ENCODE data around the gene MARCO. TPM values are rescaled to one million over a fixed set of nuclear protein-coding genes. Genes with fewer than 3 reads are reported as not detected.
"Not testable (repeated sequence)": the region's sequence is repeated elsewhere in the genome, so short reads cannot be mapped to it uniquely, and the experiment has no call there.

MARCO gene
- total and polyA plus RNA-seq, 3 donors from 2014 or later, result 0.55 to 16.0 (median 0.74) TPM

DNA sequence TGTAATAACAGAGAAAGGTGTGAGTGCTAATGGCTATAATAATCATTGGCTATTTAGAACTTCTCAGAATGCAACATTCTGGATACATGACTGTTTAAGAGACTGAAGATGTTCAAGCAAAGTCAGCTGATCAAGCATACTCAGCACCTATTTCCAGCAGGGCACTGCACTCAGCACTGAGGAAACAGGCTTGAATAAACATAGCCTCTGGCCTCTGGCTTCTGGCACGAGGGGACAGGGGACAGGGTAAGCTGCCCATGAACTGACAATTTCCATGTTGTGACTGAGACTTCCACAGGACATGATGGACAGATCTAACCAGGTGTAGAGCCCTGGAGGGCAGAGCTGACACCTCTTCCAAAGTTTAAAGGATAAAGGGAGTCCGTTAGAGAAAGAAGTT lies 1.3 kb downstream of the MARCO start:
- intact Hi-C loops (cut with DNase I; ENCODE audit: low total_unique reads), result no loop called here
- no peaks in the 10 kb centered on the region for H3K9me3 ChIP-seq
- no peak for DNase-seq
- H3K27me3 ChIP-seq, result no peaks in the 10 kb centered on the region
- no peak overlapping the region for H3K27ac ChIP-seq
- TF ChIP-seq, protein P1, sequence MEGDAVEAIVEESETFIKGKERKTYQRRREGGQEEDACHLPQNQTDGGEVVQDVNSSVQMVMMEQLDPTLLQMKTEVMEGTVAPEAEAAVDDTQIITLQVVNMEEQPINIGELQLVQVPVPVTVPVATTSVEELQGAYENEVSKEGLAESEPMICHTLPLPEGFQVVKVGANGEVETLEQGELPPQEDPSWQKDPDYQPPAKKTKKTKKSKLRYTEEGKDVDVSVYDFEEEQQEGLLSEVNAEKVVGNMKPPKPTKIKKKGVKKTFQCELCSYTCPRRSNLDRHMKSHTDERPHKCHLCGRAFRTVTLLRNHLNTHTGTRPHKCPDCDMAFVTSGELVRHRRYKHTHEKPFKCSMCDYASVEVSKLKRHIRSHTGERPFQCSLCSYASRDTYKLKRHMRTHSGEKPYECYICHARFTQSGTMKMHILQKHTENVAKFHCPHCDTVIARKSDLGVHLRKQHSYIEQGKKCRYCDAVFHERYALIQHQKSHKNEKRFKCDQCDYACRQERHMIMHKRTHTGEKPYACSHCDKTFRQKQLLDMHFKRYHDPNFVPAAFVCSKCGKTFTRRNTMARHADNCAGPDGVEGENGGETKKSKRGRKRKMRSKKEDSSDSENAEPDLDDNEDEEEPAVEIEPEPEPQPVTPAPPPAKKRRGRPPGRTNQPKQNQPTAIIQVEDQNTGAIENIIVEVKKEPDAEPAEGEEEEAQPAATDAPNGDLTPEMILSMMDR (IDR thresholded peaks at IDR 0.05), result no peak
- TF ChIP-seq POLR2A (IDR thresholded peaks at IDR 0.05), result no peak
- H3K4me3 ChIP-seq, result no peak overlapping the region
- H3K4me1 ChIP-seq, result no peaks in the 10 kb centered on the region
- 69 to 75% methylated on average over 1 to 2 of the region's 2 CpGs for WGBS, 2 donors
- no peaks in the 10 kb centered on the region for H3K36me3 ChIP-seq (ENCODE audit: low read depth, missing control alignments)

DNA sequence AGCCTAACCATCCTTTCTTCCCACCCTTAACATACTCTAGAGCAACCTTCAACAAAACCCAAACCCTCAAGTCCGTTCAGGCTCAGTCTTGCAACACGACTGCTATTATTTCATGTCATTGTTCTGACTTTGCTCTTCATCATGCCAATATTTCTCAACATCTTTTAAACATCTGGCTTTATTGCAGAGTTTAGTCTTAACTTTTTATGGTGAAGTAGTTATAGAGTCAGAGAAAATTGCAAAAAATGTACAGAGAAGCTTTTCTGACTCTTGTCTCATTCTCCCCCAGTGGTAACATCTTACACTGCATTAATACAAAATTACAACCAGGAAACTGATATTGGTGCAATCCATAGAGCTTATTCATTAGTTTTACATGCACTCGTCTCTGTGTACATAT lies 3.9 kb downstream of the MARCO start:
- DNase-seq, result no peak
- H3K27me3 ChIP-seq, result no peaks in the 10 kb centered on the region
- WGBS, 2 donors, result 77 to 80% methylated on average over 3 of the region's 3 CpGs
- H3K36me3 ChIP-seq (ENCODE audit: low read depth, missing control alignments), result no peaks in the 10 kb centered on the region
- intact Hi-C loops (cut with DNase I; ENCODE audit: low total_unique reads), result no loop called here
- no peak overlapping the region for H3K27ac ChIP-seq
- TF ChIP-seq, protein P1 (IDR thresholded peaks at IDR 0.05), result no peak
- no peaks in the 10 kb centered on the region for H3K9me3 ChIP-seq
- H3K4me3 ChIP-seq, result no peak overlapping the region
- H3K4me1 ChIP-seq, result no peaks in the 10 kb centered on the region

DNA sequence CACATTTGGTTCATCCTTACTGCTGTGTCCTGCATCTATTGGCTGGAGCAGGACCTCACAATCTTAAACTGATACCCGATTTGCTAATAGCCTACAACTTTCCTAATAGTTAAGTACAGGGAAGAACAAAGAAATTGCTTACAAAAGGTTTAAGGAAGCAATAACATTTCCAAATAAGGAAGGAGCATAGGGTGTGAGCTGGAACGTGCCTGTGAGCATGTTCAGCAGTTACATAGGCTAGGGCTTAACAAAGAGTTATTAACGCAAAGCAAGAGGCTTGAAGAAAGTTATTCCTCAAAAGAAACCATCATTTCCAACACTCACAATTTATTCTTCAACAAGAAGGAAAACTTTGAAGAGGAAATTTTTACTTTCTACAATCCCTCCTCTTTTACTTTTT lies 6.3 kb downstream of the MARCO start:
- WGBS, 2 donors, result 66 to 71% methylated on average over 3 of the region's 3 CpGs
- intact Hi-C loops (cut with DNase I; ENCODE audit: low total_unique reads); H3K27me3 ChIP-seq; H3K27ac ChIP-seq; H3K4me3 ChIP-seq; H3K36me3 ChIP-seq (ENCODE audit: low read depth, missing control alignments); H3K9me3 ChIP-seq; DNase-seq; H3K4me1 ChIP-seq: not testable (repeated sequence)

DNA sequence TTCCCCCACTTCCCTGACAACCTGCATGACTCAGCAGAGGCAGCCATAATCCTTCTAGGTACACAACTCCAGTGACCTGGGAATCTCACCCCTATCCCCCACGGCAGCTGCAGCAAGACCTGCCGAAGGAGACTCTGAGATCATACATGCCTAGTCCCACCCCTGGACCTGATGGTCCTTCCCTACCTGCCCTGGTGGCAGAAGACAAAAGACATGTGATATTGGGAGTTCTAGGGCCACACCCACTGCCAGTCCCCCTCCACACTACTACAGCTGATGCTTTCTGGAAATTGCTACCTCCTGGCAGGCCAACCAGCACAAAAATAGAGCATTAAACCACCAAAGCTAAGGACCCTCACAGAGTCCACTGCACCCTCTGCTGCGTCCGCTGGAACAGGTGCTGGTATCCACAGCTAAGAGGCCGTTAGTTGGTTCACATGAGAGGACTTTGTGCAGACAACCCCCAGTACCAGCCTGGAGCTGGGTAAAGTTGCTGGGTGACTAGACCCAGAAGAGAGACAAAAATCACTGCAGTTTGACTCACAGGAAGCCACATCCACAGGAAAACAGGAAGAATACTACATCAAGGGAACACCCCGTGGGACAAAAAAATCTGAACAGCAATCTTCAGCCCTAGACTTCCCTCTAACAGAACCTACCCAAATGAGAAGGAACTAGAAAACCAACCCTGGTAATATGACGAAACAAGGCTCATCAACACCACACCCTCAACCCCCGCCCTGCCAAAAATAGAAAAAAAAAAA lies 12.5 kb downstream of the MARCO start:
- no peak overlapping the region for H3K4me3 ChIP-seq
- no peaks in the 10 kb centered on the region for H3K27me3 ChIP-seq
- 80 to 82% methylated on average over 8 of the region's 8 CpGs for WGBS, 2 donors
- H3K27ac ChIP-seq, result no peak overlapping the region
- no peak for TF ChIP-seq POLR2A (IDR thresholded peaks at IDR 0.05)
- TF ChIP-seq, protein P1 (IDR thresholded peaks at IDR 0.05), result no peak
- no peaks in the 10 kb centered on the region for H3K36me3 ChIP-seq (ENCODE audit: low read depth, missing control alignments)
- H3K9me3 ChIP-seq, result no peaks in the 10 kb centered on the region
- intact Hi-C loops (cut with DNase I; ENCODE audit: low total_unique reads), result no loop called here
- DNase-seq, result no peak
- no peaks in the 10 kb centered on the region for H3K4me1 ChIP-seq

DNA sequence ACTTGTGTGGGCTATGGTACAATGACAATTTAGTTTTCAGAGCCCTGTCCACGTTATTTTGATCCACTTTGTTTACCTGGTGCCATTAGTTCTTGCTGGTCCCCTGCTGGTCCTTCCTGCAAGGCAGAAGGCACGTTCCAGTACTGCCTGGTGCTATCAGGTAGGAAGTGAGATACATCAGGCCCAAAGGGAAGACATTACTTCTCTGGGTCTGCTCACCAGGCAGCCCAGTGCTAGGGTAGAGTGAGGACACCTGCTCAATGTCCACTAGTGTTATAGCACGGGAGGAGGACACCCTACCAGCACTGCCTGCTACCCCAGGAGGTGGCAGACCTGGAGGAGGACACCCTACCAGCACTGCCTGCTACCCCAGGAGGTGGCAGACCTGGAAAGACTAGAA lies 23.7 kb downstream of the MARCO start:
- TF ChIP-seq POLR2A (IDR thresholded peaks at IDR 0.05), result no peak
- TF ChIP-seq, protein P1 (IDR thresholded peaks at IDR 0.05), result no peak
- intact Hi-C loops (cut with DNase I; ENCODE audit: low total_unique reads), result no loop called here
- DNase-seq, result no peak
- Histone ChIP-seq H3K27me3 (no peaks in the 10 kb centered on the region), H3K4me3 (no peak overlapping the region), H3K27ac (no peak overlapping the region), H3K36me3 (ENCODE audit: low read depth, missing control alignments) (no peaks in the 10 kb centered on the region), H3K4me1 (no peaks in the 10 kb centered on the region), H3K9me3 (no peaks in the 10 kb centered on the region)
- WGBS, 2 donors, result 66 to 68% methylated on average over 3 of the region's 3 CpGs
